ENCODE data around the gene LRMDA.

GRCh38 chr10:76244061-76244686 is 812.8 kb downstream of the LRMDA start:
- no peak for TF ChIP-seq ZNF430 (CRISPR knock-in tag; IDR thresholded peaks at IDR 0.05)
- TF ChIP-seq, protein P1, sequence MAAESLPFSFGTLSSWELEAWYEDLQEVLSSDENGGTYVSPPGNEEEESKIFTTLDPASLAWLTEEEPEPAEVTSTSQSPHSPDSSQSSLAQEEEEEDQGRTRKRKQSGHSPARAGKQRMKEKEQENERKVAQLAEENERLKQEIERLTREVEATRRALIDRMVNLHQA (CRISPR knock-in tag; IDR thresholded peaks at IDR 0.05) = no peak
- no peak for TF ChIP-seq POLR2A (IDR thresholded peaks at IDR 0.05; ENCODE audit: insufficient read depth in 1 of 2, low read depth in 2 of 2, low read length in 2 of 2)
- TF ChIP-seq, protein P2, sequence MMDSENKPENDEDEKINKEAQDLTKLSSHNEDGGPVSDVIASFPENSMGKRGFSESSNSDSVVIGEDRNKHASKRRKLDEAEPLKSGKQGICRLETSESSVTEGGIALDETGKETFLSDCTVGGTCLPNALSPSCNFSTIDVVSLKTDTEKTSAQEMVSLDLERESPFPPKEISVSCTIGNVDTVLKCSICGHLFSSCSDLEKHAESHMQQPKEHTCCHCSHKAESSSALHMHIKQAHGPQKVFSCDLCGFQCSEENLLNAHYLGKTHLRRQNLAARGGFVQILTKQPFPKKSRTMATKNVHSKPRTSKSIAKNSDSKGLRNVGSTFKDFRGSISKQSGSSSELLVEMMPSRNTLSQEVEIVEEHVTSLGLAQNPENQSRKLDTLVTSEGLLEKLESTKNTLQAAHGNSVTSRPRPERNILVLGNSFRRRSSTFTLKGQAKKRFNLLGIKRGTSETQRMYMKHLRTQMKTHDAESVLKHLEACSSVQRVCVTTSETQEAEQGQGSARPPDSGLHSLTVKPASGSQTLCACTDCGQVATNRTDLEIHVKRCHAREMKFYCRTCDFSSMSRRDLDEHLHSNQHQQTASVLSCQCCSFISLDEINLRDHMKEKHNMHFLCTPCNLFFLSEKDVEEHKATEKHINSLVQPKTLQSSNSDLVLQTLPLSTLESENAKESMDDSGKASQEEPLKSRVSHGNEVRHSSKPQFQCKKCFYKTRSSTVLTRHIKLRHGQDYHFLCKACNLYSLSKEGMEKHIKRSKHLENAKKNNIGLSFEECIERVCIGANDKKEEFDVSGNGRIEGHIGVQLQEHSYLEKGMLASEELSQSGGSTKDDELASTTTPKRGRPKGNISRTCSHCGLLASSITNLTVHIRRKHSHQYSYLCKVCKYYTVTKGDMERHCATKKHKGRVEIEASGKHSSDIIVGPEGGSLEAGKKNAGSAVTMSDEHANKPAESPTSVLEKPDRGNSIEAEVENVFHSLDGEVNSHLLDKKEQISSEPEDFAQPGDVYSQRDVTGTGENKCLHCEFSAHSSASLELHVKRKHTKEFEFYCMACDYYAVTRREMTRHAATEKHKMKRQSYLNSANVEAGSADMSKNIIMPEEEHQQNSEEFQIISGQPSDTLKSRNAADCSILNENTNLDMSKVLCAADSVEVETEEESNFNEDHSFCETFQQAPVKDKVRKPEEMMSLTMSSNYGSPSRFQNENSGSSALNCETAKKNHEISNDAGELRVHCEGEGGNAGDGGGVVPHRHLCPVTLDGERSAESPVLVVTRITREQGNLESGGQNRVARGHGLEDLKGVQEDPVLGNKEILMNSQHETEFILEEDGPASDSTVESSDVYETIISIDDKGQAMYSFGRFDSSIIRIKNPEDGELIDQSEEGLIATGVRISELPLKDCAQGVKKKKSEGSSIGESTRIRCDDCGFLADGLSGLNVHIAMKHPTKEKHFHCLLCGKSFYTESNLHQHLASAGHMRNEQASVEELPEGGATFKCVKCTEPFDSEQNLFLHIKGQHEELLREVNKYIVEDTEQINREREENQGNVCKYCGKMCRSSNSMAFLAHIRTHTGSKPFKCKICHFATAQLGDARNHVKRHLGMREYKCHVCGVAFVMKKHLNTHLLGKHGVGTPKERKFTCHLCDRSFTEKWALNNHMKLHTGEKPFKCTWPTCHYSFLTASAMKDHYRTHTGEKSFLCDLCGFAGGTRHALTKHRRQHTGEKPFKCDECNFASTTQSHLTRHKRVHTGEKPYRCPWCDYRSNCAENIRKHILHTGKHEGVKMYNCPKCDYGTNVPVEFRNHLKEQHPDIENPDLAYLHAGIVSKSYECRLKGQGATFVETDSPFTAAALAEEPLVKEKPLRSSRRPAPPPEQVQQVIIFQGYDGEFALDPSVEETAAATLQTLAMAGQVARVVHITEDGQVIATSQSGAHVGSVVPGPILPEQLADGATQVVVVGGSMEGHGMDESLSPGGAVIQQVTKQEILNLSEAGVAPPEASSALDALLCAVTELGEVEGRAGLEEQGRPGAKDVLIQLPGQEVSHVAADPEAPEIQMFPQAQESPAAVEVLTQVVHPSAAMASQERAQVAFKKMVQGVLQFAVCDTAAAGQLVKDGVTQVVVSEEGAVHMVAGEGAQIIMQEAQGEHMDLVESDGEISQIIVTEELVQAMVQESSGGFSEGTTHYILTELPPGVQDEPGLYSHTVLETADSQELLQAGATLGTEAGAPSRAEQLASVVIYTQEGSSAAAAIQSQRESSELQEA (CRISPR knock-in tag; IDR thresholded peaks at IDR 0.05; ENCODE audit: not compliant biosample characterization) = no peak
- no peak for TF ChIP-seq CTCF (CRISPR knock-in tag; IDR thresholded peaks at IDR 0.05)
- no peak for TF ChIP-seq ATF7 (IDR thresholded peaks at IDR 0.05)
- TF ChIP-seq ATF7 (CRISPR knock-in tag; IDR thresholded peaks at IDR 0.05) = no peak
- TF ChIP-seq NCOA2 (CRISPR knock-in tag; IDR thresholded peaks at IDR 0.05) = no peak
- no peak for TF ChIP-seq ZNF614 (CRISPR knock-in tag; IDR thresholded peaks at IDR 0.05; ENCODE audit: borderline replicate concordance)
- TF ChIP-seq LCORL (IDR thresholded peaks at IDR 0.05) = no peak
- TF ChIP-seq LCORL (CRISPR knock-in tag; IDR thresholded peaks at IDR 0.05) = no peak
- no peak for TF ChIP-seq ZBTB2 (CRISPR knock-in tag; IDR thresholded peaks at IDR 0.05; ENCODE audit: low read depth)
- TF ChIP-seq MLLT10 (CRISPR knock-in tag; IDR thresholded peaks at IDR 0.05) = no peak
- no peak for TF ChIP-seq MAZ (IDR thresholded peaks at IDR 0.05; ENCODE audit: borderline replicate concordance, low read depth, low read length)
- no peak for TF ChIP-seq MAZ (CRISPR knock-in tag; IDR thresholded peaks at IDR 0.05; ENCODE audit: low read depth)

Data from HepG2 (cell line).